LoVo (cell line): Measurements from ENCODE around the gene RRP8.

Source experiments
- DNase-seq: peaks from one replicate; pipeline ENCODE4 v3.0.0-alpha.2; 2016; ENCODE audit warnings: low spot score

Gene RRP8

DNA sequence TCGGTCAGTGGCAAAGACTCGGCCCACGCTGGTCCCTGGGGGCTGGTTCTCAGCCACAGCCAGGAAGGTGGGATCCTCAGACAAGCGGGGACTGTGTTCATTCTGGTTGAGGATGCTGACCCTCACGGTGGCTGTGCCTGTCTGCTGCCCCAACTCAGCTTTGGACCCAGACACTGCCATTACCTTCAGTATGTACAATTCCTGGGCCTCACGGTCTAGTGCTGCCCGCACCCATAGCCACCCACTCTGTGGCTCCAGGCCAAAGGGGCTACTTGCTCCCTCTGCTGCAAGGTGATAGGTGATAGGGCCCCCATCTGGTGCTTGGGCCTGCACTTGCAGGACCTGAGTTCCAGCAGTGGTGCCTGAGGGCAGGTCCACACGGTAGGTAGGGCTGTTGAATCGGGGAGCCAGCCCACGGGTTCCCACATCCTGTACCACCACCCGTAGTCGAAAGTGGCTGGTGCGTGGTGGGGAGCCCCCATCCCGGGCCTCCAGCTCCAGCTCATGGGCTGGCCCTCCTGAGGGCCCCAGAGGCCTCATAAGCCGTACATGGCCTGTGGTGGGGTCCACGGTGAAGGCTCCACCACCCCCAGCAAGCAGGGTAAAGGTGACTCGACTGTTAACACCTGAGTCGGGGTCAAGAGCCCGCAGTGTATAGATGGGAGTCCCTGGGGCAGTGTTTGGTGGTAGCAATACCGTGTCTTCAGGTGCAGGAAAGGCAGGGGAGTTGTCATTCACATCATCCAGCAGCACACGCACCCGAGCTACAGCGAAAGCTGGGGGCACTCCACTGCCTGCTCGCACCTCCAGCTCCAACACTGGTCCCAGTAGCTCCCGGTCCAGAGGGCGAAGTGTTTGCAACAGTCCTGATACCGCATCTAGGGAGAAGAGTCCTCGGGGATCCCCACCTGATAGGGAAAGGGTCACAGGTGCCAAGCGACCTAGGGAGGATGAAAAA is 29.0 kb upstream of the RRP8 start:
- DNase-seq, result no peak

- no peak for DNase-seq
Measured at GRCh38 chr11:6631361-6631890, 28.0 kb upstream of the RRP8 start.

GRCh38 chr11:6630632-6631291 is 27.3 kb upstream of the RRP8 start:
- DNase-seq, result no peak

GRCh38 chr11:6629892-6630631 is 26.6 kb upstream of the RRP8 start:
- DNase-seq, result no peak

DNA sequence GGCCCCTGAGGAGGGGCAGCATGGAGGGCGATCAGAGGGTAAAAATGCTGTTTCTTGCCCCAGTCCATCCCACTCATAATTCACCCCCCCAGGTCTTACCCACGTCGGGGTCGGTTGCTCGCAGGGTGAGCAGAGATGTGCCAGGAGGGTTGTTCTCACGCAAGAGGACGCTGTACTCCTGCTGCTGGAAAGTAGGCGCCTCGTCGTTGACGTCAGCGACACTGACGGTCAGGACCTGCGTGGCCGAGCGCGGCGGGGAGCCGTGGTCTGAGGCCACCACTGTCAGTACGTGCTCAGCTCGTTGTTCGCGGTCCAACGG is 26.1 kb upstream of the RRP8 start:
- DNase-seq, result no peak

- DNase-seq, result no peak
Measured at GRCh38 chr11:6628526-6628925, 25.1 kb upstream of the RRP8 start.

- no peak for DNase-seq
Measured at GRCh38 chr11:6627762-6628241, 24.4 kb upstream of the RRP8 start.

DNA sequence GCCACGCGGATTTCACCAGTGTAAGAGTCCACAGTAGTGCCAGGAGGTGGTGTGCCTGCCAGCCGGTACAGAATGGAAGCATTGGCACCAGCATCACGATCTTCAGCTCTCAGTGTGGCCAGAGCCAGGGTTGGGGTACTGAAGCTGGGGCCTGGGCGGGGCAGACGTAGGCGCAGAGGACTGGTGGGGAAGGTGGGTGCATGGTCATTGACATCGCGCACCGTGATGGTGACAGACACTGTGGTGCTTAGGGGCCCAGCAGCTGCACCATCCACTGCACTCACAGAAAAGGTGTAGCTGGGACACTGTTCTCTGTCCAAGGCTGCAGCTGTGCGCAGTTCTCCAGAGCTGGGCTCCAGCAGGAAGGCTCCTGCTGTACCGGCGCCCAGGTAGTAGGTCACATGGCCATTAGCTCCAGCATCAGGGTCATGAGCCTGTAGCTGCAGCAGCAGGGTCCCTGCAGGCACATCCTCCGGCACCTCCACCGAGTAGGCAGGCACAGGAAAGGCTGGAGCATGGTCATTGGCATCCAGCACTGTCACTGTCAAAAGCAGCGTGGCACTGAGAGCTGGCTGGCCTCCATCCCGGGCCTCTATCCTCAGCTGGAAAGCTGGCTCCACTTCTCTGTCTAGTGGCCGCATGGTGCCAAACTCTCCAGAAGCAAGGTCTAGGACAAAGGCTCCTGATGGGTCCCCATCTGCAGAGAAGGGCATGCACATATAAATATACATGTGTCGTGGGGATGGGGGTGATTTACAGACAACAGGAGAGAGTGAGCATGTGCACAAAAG is 23.8 kb upstream of the RRP8 start:
- no peak for DNase-seq

- DNase-seq, result no peak
Measured at GRCh38 chr11:6625832-6626420, 22.5 kb upstream of the RRP8 start.

- DNase-seq, result no peak
Measured at GRCh38 chr11:6625156-6625831, 21.9 kb upstream of the RRP8 start.

DNA sequence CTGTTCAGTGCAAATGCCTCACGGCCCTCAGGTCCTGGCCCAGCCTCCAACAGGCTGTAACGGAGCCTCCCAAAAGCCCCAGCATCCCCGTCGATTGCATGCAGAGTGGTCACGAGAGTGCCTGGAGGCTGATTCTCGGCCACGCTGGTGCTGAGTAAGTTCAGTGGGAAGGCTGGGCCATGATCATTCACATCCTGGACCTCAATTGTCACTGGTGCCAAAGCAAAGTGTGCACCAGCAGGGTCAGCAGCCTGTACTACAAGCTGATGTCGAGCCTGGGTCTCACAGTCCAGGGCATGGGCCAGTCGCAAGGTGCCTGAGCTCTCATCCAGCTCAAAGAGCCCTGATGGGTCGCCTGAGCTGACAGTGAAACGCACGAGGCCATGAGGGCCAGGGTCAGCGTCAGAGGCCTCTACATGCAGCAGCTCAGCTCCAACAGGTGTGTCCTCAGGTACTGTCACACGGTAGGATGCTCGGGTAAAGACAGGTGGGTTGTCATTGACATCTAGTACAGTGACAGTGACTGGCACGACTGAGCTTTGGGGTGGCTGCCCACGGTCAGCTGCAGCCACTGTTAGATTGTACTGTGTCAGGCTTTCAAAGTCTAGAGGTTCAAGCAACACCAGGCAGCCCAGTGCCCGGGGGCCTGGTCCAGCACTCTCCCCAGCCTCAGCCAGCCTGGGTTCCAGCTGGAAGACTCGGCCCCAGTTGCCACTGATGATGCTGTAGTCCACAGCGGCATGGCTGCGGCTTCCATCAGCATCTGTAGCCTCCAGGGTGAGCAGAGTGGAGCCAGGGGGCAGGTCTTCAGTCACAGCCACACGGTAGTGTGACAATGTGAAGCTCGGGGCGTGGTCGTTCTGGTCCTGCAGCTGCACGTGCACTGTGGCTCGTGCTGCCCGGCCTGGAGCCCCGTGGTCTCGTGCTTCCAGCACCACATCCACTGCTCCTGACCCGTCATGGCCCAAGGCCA is 20.3 kb upstream of the RRP8 start:
- DNase-seq, result no peak

- DNase-seq, result no peak
Measured at GRCh38 chr11:6622261-6623171, 19.1 kb upstream of the RRP8 start.

DNA sequence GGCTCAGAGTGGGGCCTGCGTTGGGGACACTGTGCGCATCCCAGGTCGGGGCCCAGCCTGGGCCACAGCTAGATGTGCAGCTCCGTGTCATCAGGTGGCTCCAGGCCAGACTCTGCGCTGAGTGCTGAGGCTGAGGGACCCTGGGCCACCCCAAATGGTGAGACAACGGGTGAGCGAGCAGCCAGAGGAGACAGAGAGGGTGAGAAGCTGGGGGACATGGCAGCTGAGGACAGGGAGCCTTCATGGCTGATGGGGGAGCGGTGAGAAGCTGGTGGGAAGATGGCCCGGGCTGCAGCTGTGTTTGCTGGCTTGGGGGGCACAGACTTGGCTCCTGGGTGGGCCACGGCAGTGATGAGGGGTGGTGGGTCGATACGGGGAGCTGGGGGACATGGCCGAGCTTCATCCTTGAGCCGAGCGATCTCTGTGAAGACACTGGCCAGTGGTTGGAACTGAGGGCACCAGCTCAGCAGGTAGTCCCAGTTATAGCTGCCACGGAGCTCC is 18.3 kb upstream of the RRP8 start:
- DNase-seq, result no peak

- DNase-seq, result no peak
Measured at GRCh38 chr11:6620636-6621035, 17.2 kb upstream of the RRP8 start.

DNA sequence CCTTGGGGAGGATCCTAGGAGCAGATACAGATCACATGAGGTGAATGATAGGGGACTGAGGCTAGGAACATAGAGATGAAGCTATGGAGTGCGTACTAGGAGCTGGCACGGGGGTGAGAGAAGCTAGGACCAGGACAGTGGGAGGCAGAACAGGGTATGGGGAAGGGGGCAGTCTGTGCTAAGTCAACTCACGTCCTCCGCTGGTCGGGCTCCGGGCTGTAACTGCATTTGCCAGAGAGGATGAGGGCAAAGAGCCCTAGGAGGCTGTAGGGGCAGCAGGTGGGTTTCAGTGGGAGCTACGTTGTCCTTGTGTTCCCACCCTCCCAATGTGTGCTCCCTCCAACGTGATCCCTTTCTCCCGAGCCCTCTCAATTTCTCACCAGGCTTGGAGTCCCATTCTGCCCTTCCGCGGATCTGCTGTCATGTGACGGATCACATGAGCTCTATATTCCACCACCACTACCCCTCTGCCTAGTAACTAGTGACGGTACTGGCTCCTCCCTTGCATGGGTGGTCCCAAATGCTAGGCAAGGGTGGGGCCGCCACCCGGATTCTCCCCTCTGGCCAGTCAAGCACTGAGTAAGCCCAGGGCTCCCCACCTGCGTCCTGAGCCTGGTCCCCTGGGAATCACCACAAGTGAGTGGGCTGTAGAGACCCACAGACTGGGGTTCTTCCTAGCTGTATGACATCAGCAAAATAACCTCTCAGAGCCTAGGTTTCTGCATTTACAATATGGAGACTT is 15.8 kb upstream of the RRP8 start, which contains the start of gene TPP1:
Gene TPP1 (minus strand): TSS at position 419 of the 742 bp plus-strand sequence. CDS start 22 bp downstream, at position 397.
- peak; percentile 93 for DNase-seq

DNA sequence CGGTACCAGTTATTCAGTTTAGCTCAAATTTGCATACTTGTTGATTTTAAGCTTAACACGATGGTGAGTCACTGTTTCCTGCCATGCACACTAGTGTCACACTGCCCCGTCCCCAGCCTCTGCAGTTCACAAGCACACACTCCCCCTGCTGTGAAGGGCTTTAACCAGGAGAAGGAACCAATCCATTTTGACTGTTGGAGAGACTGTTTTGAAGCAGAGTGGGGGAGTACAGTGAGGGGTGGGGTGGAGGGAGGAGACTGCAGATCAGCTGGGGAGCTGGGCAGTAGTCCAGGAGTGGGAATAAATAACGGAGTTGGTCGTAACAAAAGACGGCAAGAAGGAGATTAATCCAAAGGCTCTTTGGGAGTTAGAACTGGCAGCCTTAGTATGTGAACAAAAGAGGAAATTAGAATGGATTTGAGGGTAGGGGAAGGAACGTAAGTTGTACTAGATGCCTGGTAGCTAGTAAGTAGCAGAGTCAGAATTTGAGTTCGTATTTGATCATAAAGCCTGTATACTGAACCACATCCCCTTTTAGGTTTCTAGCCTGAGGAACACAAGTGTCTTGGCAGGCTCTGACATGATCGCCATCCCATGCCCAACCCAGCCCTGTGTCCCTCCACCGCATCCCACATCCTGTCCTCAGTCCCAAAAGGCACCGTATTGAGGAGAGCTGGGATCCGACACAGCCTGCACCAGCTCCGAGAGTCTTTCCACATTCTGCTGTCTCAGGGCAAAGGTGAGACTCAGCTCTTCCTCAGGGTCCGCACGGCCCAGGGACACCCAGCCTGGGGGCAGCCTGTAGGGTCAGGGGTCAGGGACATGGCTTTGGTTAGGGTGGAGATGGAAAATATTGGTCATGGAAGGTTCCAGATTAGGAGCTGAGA is 14.9 kb upstream of the RRP8 start:
- DNase-seq, result no peak
